PC-3 (cell line): ENCODE measurements around the gene ZNF569.

Source experiments
- EZH2 ChIP-seq: fragments of 300-600 bp; sonication (generic); IDR thresholded peaks from one replicate; pipeline ENCODE4 v1.6.1; 2017; ENCODE audit warnings: antibody characterized with exemption, mild to moderate bottlenecking, low read length; ENCODE audit not compliant: unreplicated experiment
- TF ChIP-seq, protein P1 (sequence below): fragments of 300-600 bp; sonication (generic); conservative IDR thresholded peaks from 2 replicates; pipeline ENCODE4 v1.5.1; 2017; ENCODE audit warnings: antibody characterized with exemption, low read depth, mild to moderate bottlenecking, low read length

DNA sequence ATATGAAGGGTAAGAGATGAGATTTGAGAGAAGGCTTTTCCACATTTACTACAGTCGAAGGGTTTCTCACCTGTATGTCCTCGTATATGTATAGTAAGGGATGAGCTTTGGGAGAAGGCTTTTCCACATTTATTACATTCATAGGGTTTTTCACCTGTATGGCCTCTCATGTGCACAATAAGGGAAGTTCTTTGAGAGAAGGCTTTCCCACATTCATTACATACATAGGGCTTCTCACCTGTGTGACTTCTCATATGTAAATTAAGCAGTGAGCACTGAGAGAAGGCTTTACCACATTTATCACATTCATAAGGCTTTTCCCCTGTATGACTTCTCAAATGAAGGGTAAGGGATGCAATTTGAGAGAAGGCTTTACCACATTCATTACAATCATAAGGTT lies 54.5 kb downstream of the ZNF569 start:
- TF ChIP-seq, protein P1, sequence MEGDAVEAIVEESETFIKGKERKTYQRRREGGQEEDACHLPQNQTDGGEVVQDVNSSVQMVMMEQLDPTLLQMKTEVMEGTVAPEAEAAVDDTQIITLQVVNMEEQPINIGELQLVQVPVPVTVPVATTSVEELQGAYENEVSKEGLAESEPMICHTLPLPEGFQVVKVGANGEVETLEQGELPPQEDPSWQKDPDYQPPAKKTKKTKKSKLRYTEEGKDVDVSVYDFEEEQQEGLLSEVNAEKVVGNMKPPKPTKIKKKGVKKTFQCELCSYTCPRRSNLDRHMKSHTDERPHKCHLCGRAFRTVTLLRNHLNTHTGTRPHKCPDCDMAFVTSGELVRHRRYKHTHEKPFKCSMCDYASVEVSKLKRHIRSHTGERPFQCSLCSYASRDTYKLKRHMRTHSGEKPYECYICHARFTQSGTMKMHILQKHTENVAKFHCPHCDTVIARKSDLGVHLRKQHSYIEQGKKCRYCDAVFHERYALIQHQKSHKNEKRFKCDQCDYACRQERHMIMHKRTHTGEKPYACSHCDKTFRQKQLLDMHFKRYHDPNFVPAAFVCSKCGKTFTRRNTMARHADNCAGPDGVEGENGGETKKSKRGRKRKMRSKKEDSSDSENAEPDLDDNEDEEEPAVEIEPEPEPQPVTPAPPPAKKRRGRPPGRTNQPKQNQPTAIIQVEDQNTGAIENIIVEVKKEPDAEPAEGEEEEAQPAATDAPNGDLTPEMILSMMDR: no peak
- no peak for TF ChIP-seq EZH2
